GM18870 (cell line): ENCODE measurements around the gene GAST.

Source experiments
- ATAC-seq: cut with Tn5 transposase; IDR thresholded peaks from one replicate; pipeline ENCODE4 v1.9.1; 2021; ENCODE audit warnings: moderate library complexity; ENCODE audit not compliant: unreplicated experiment

GAST gene

GRCh38 chr17:41738801-41739112 lies 26.6 kb downstream of the GAST start:
- ATAC-seq: no peak

GRCh38 chr17:41739661-41740352 lies 27.7 kb downstream of the GAST start:
- ATAC-seq: no peak

GRCh38 chr17:41740506-41740905 lies 28.4 kb downstream of the GAST start:
- no peak for ATAC-seq

- no peak for ATAC-seq
Observed at GRCh38 chr17:41741709-41742108, 29.6 kb downstream of the GAST start.

GRCh38 chr17:41748275-41748674 lies 36.1 kb downstream of the GAST start:
- no peak for ATAC-seq

GRCh38 chr17:41750862-41751261 lies 38.7 kb downstream of the GAST start:
- ATAC-seq: no peak

GRCh38 chr17:41751288-41751687 lies 39.2 kb downstream of the GAST start:
- no peak for ATAC-seq

GRCh38 chr17:41754066-41754465 lies 41.9 kb downstream of the GAST start:
- no peak for ATAC-seq

- ATAC-seq: no peak
Observed at GRCh38 chr17:41758601-41759000, 46.5 kb downstream of the GAST start.

GRCh38 chr17:41760878-41761277 lies 48.7 kb downstream of the GAST start:
- ATAC-seq: no peak

GRCh38 chr17:41762391-41762790 lies 50.3 kb downstream of the GAST start:
- no peak for ATAC-seq

- no peak for ATAC-seq
Observed at GRCh38 chr17:41762841-41763240, 50.7 kb downstream of the GAST start.

GRCh38 chr17:41763327-41763726 lies 51.2 kb downstream of the GAST start:
- no peak for ATAC-seq
